HL-60 (cell line): ENCODE results near the gene FKBP3.

ENCODE experiments used
- DNase-seq, 2 experiments: peaks; one replicate each; pipeline ENCODE4 v3.0.0-alpha.2; 2010 to 2020; ENCODE audit warnings: low read depth in 1 of 2, low spot score in 1 of 2
- H3K27ac ChIP-seq: fragments of 250-450 bp; sonication (Bioruptor Pico); replicated peaks from 2 replicates; pipeline ENCODE4 v1.5.1; 2020; ENCODE audit warnings: mild to moderate bottlenecking, moderate library complexity
- H3K27me3 ChIP-seq: fragments of 250-450 bp; sonication (Bioruptor Pico); 2 replicates; pipeline ENCODE4 v1.5.1; 2021; ENCODE audit warnings: mild to moderate bottlenecking, moderate library complexity; ENCODE audit not compliant: insufficient read depth, poor library complexity, severe bottlenecking
- H3K4me3 ChIP-seq: replicated peaks from 2 replicates; pipeline ENCODE4 v1.5.1; 2011; ENCODE audit warnings: mild to moderate bottlenecking, control low read depth, low read length; ENCODE audit not compliant: insufficient read depth
- CTCF ChIP-seq: IDR thresholded peaks from one replicate; pipeline ENCODE4 v1.5.1; 2011; ENCODE audit warnings: low read length, control low read depth, inconsistent platforms; ENCODE audit not compliant: insufficient read depth
- GABPA ChIP-seq: IDR thresholded peaks from 2 replicates; pipeline ENCODE4 v1.6.1; 2012; ENCODE audit warnings: low read depth
- POLR2AphosphoS5 ChIP-seq: IDR thresholded peaks from 2 replicates; pipeline ENCODE4 v1.6.1; 2012; ENCODE audit warnings: low read depth
- REST ChIP-seq: IDR thresholded peaks from 2 replicates; pipeline ENCODE4 v1.6.1; 2012; ENCODE audit warnings: low read depth; ENCODE audit not compliant: insufficient replicate concordance
- SPI1 ChIP-seq: IDR thresholded peaks from 2 replicates; pipeline ENCODE4 v1.6.1; 2012; ENCODE audit warnings: low read depth, mild to moderate bottlenecking, borderline replicate concordance

FKBP3 gene

GRCh38 chr14:45112896-45113781, 21.1 kb downstream of the FKBP3 start:
- DNase-seq = no peak
- H3K27ac ChIP-seq = no peak overlapping the region
- TF ChIP-seq POLR2AphosphoS5 (no peak), GABPA (no peak), REST (no peak), SPI1 (no peak), CTCF (no peak)

GRCh38 chr14:45104561-45104960, 29.7 kb downstream of the FKBP3 start:
- TF ChIP-seq CTCF = no peak
- TF ChIP-seq GABPA = no peak
- TF ChIP-seq REST = no peak
- no peak for TF ChIP-seq SPI1
- TF ChIP-seq POLR2AphosphoS5 = no peak
- Histone ChIP-seq H3K4me3 (no peak overlapping the region), H3K27ac (no peak overlapping the region), H3K27me3 (no peaks in the 10 kb centered on the region)
- no peak for DNase-seq

More at GRCh38 chr14:45112896-45113781, 21.1 kb downstream of the FKBP3 start:
- Histone ChIP-seq H3K4me3 (no peak overlapping the region), H3K27me3 (no peaks in the 10 kb centered on the region)

- H3K4me3 ChIP-seq = no peak overlapping the region
- TF ChIP-seq POLR2AphosphoS5 (no peak), CTCF (no peak), SPI1 (no peak), GABPA (no peak), REST (no peak)
These were observed 30.5 kb downstream of the FKBP3 start for GRCh38 chr14:45103806-45104205.

More at GRCh38 chr14:45103806-45104205, 30.5 kb downstream of the FKBP3 start:
- Histone ChIP-seq H3K27me3 (no peaks in the 10 kb centered on the region), H3K27ac (no peak overlapping the region)
- no peak for DNase-seq
